Measurements from ENCODE around the gene CDIP1.
"Not testable (repeated sequence)": the region's sequence is repeated elsewhere in the genome, so short reads cannot be mapped to it uniquely, and the experiment has no call there.

The CDIP1 gene

DNA sequence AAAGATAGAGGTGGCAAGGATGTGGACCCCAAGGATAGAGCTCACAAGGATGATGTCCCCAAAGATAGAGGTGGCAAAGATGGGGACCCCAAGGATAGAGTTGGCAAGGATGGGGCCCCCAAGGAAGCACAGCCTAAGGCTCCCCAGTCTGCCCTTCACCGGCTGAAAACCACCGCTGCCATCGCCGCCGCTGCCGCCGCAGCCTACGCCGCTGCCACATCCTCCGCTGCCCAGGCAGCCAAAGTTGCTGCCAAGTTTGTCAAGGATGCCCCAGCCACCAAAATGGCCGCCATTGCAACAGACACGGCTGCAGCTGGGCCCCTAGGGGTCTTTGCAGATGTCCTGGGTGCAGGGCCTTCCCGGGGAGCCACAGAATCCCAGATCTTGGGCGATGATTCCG lies 37.4 kb upstream of the CDIP1 start:
- Histone ChIP-seq H3K27ac (ENCODE audit: low read depth, low read length) (no peak overlapping the region), H2BK5ac (ENCODE audit: low read length) (no peak overlapping the region), H3K56ac (ENCODE audit: low read length) (no peak overlapping the region), H3K9ac (ENCODE audit: low read length) (no peak overlapping the region), H2AK5ac (ENCODE audit: low read length) (no peak overlapping the region), H3K79me2 (ENCODE audit: control insufficient read depth, insufficient read depth, low read length) (no peaks in the 10 kb centered on the region), H4K5ac (ENCODE audit: low read length) (no peak overlapping the region), H4K8ac (ENCODE audit: low read depth, low read length) (no peak overlapping the region), H3K4ac (ENCODE audit: low read depth, low read length) (no peak overlapping the region), H3K23ac (ENCODE audit: low read length) (no peak overlapping the region), H3K79me1 (ENCODE audit: low read length) (no peaks in the 10 kb centered on the region), H3K36me3 (ENCODE audit: control insufficient read depth, insufficient read depth, low read length) (no peaks in the 10 kb centered on the region), H3K4me1 (ENCODE audit: control insufficient read depth, low read depth, low read length) (no peaks in the 10 kb centered on the region), H2BK120ac (ENCODE audit: low read depth, low read length) (no peak overlapping the region), H3K27me3 (ENCODE audit: insufficient read depth, low read length, poor library complexity) (no peaks in the 10 kb centered on the region), H3K4me2 (ENCODE audit: low read length) (no peak overlapping the region), H3K4me3 (ENCODE audit: low read length) (no peak overlapping the region), H3K18ac (ENCODE audit: low read length) (no peak overlapping the region), H2BK15ac (replicated peaks; ENCODE audit: low read depth) (no peak overlapping the region)
- no peak for DNase-seq
- WGBS (ENCODE audit: extremely low coverage, insufficient coverage, low lambda C conversion rate): no CpG with 5 or more reads among the region's 15 CpGs

DNA sequence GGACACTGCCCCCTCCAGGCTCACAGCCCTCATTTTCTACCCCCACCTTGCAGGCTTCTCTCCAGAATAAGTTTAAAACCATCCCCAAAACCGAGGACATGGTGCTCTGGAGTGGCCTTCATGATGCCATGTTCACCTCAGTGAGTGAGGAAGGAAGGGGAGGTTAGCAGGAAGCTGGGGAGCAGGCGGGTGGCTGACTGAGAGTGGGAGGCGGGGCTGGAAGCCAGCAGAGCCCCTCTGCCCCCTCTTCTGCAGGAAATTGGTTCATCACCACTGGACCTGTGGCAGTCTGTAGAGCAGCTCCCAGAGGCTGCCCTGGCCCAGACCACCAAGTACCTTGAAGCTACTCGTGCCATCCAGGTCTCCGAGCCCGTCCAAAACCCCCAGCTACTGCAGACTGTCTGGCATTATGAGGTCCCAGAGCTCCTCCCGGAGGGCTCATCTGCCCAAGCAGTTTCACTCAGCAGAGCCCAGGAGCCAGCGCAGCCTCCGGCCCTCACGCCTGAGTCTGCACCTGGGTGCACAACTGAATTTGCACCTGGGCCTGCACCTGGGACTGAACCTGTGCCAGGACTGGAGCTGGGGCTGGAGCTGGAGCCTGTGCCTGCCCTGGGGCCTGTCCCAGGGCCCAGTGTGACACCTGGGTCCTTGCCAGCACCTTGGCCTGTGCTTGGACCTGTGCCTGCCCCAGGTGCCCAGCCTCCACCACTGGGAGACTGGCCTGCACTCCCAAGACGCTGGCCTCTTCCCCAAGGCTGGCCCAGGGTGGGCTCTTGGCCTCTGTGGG lies 36.5 kb upstream of the CDIP1 start:
- H3K23ac ChIP-seq (ENCODE audit: low read length): no peak overlapping the region
- no peak overlapping the region for H2BK5ac ChIP-seq (ENCODE audit: low read length)
- no peak overlapping the region for H3K9ac ChIP-seq (ENCODE audit: low read length)
- H3K36me3 ChIP-seq (ENCODE audit: control insufficient read depth, insufficient read depth, low read length): no peaks in the 10 kb centered on the region
- H4K8ac ChIP-seq (ENCODE audit: low read depth, low read length): no peak overlapping the region
- no peak overlapping the region for H3K27ac ChIP-seq (ENCODE audit: low read depth, low read length)
- H3K27me3 ChIP-seq (ENCODE audit: insufficient read depth, low read length, poor library complexity): no peaks in the 10 kb centered on the region
- no peak overlapping the region for H3K18ac ChIP-seq (ENCODE audit: low read length)
- no peaks in the 10 kb centered on the region for H3K4me1 ChIP-seq (ENCODE audit: control insufficient read depth, low read depth, low read length)
- no peak overlapping the region for H3K4me2 ChIP-seq (ENCODE audit: low read length)
- no CpG with 5 or more reads among the region's 11 CpGs for WGBS (ENCODE audit: extremely low coverage, insufficient coverage, low lambda C conversion rate)
- H4K5ac ChIP-seq (ENCODE audit: low read length): no peak overlapping the region
- H3K56ac ChIP-seq (ENCODE audit: low read length): no peak overlapping the region
- no peak overlapping the region for H3K4ac ChIP-seq (ENCODE audit: low read depth, low read length)
- no peaks in the 10 kb centered on the region for H3K79me1 ChIP-seq (ENCODE audit: low read length)
- no peak overlapping the region for H2BK120ac ChIP-seq (ENCODE audit: low read depth, low read length)
- no peak overlapping the region for H2AK5ac ChIP-seq (ENCODE audit: low read length)
- H2BK15ac ChIP-seq (replicated peaks; ENCODE audit: low read depth): no peak overlapping the region
- DNase-seq: peak; percentile 47
- no peak overlapping the region for H3K4me3 ChIP-seq (ENCODE audit: low read length)
- H3K79me2 ChIP-seq (ENCODE audit: control insufficient read depth, insufficient read depth, low read length): no peaks in the 10 kb centered on the region

DNA sequence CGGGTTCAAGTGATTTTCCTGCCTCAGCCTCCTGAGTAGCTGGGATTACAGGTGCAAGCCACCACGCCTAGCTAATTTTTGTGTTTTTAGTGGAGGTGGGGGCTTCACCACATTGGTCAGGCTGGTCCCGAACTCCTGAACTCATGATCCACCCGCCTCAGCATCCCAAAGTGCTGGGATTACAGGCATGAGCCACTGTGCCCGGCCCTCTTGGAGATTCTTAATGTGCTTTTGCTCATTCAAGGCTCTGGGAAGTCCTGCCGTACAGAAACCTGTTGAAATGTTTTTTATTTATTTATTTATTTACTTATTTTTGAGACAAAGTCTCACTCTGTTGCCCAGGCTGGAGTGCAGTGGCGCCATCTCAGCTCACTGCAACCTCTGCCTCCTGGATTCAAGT lies 35.4 kb upstream of the CDIP1 start:
- WGBS (ENCODE audit: extremely low coverage, insufficient coverage, low lambda C conversion rate): no CpG with 5 or more reads among the region's 7 CpGs
- H3K4me3 ChIP-seq (ENCODE audit: low read length): not testable (repeated sequence)

DNA sequence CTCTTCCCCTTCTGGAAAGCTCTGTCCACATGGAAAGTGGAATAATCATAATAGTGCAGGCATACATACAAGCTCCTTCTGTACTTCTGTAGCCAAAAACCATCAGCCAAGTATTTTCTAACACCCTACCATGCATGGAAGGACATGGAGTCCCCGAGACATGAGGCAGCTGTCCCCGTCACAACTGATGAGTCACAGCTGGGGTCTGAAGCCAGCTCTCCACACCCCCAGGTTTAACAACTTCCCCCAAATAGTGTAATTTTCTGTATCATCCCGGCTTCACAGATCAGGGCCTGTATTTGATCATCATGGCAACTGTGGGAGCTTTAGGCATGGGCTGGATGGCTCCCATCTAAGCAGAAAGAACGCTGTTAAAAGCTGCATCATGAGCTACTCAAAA lies 34.1 kb upstream of the CDIP1 start:
- Histone ChIP-seq H2BK5ac (ENCODE audit: low read length) (no peak overlapping the region), H2BK15ac (replicated peaks; ENCODE audit: low read depth) (no peak overlapping the region), H4K8ac (ENCODE audit: low read depth, low read length) (no peak overlapping the region), H3K27me3 (ENCODE audit: insufficient read depth, low read length, poor library complexity) (no peaks in the 10 kb centered on the region), H4K5ac (ENCODE audit: low read length) (no peak overlapping the region), H2BK120ac (ENCODE audit: low read depth, low read length) (no peak overlapping the region), H3K4me3 (ENCODE audit: low read length) (no peak overlapping the region), H2AK5ac (ENCODE audit: low read length) (no peak overlapping the region), H3K23ac (ENCODE audit: low read length) (no peak overlapping the region), H3K56ac (ENCODE audit: low read length) (no peak overlapping the region), H3K36me3 (ENCODE audit: control insufficient read depth, insufficient read depth, low read length) (no peaks in the 10 kb centered on the region), H3K4me1 (ENCODE audit: control insufficient read depth, low read depth, low read length) (no peaks in the 10 kb centered on the region), H3K18ac (ENCODE audit: low read length) (no peak overlapping the region), H3K79me2 (ENCODE audit: control insufficient read depth, insufficient read depth, low read length) (no peaks in the 10 kb centered on the region), H3K4ac (ENCODE audit: low read depth, low read length) (no peak overlapping the region), H3K4me2 (ENCODE audit: low read length) (no peak overlapping the region), H3K79me1 (ENCODE audit: low read length) (no peaks in the 10 kb centered on the region), H3K9ac (ENCODE audit: low read length) (no peak overlapping the region), H3K27ac (ENCODE audit: low read depth, low read length) (no peak overlapping the region)
- no peak for DNase-seq
- WGBS (ENCODE audit: extremely low coverage, insufficient coverage, low lambda C conversion rate): no CpG with 5 or more reads among the region's 4 CpGs

More for the DNA sequence above, 35.4 kb upstream of the CDIP1 start:
- H3K4me1 ChIP-seq (ENCODE audit: control insufficient read depth, low read depth, low read length); H3K27me3 ChIP-seq (ENCODE audit: insufficient read depth, low read length, poor library complexity); H2BK120ac ChIP-seq (ENCODE audit: low read depth, low read length); H2BK5ac ChIP-seq (ENCODE audit: low read length); H3K36me3 ChIP-seq (ENCODE audit: control insufficient read depth, insufficient read depth, low read length); H4K5ac ChIP-seq (ENCODE audit: low read length); H3K56ac ChIP-seq (ENCODE audit: low read length); H3K4me2 ChIP-seq (ENCODE audit: low read length); H3K27ac ChIP-seq (ENCODE audit: low read depth, low read length); H3K9ac ChIP-seq (ENCODE audit: low read length); H3K23ac ChIP-seq (ENCODE audit: low read length); H2BK15ac ChIP-seq (replicated peaks; ENCODE audit: low read depth); H2AK5ac ChIP-seq (ENCODE audit: low read length); H4K8ac ChIP-seq (ENCODE audit: low read depth, low read length); H3K18ac ChIP-seq (ENCODE audit: low read length); H3K4ac ChIP-seq (ENCODE audit: low read depth, low read length); H3K79me1 ChIP-seq (ENCODE audit: low read length); H3K79me2 ChIP-seq (ENCODE audit: control insufficient read depth, insufficient read depth, low read length); DNase-seq: not testable (repeated sequence)

DNA sequence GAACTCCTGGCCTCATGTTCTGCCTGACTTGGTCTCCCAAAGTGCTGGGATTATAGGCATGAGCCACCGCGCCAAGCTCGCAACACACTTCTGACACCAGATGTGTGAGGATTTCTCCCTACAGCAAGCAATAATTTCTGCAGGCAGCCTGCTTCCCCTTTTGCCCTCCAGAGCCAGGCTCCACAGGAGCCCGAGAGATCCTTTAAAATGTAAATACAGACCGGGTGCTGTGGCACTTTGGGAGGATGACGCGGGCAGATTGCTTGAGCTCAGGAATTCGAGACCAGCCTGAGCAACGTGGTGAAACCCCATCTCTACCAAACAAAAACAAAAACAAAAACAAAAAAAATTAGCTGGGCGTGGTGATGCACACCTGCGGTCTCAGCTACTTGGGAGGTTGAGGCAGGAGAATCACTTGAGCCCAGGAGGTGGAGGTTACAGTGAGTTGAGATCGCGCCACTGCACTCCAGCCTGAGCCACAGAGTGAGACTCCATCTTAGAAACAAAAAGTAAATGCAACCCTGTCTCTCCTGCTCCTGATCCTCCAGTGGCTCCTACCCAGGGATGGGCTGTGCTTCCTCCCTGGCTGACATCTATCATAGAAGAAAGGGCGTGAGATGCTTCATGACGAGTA lies 32.2 kb upstream of the CDIP1 start:
- Histone ChIP-seq H2AK5ac (ENCODE audit: low read length) (no peak overlapping the region), H3K4me1 (ENCODE audit: control insufficient read depth, low read depth, low read length) (no peaks in the 10 kb centered on the region), H4K5ac (ENCODE audit: low read length) (no peak overlapping the region), H2BK5ac (ENCODE audit: low read length) (no peak overlapping the region), H3K27me3 (ENCODE audit: insufficient read depth, low read length, poor library complexity) (no peaks in the 10 kb centered on the region), H3K4ac (ENCODE audit: low read depth, low read length) (no peak overlapping the region), H3K4me3 (ENCODE audit: low read length) (no peak overlapping the region), H2BK15ac (replicated peaks; ENCODE audit: low read depth) (no peak overlapping the region), H3K79me1 (ENCODE audit: low read length) (no peaks in the 10 kb centered on the region), H3K4me2 (ENCODE audit: low read length) (no peak overlapping the region), H4K8ac (ENCODE audit: low read depth, low read length) (no peak overlapping the region), H3K23ac (ENCODE audit: low read length) (no peak overlapping the region), H2BK120ac (ENCODE audit: low read depth, low read length) (no peak overlapping the region), H3K36me3 (ENCODE audit: control insufficient read depth, insufficient read depth, low read length) (no peaks in the 10 kb centered on the region), H3K79me2 (ENCODE audit: control insufficient read depth, insufficient read depth, low read length) (no peaks in the 10 kb centered on the region), H3K18ac (ENCODE audit: low read length) (no peak overlapping the region), H3K9ac (ENCODE audit: low read length) (no peak overlapping the region), H3K27ac (ENCODE audit: low read depth, low read length) (no peak overlapping the region), H3K56ac (ENCODE audit: low read length) (peak overlapping the region; percentile 30)
- DNase-seq: peak; percentile 91
- no CpG with 5 or more reads among the region's 15 CpGs for WGBS (ENCODE audit: extremely low coverage, insufficient coverage, low lambda C conversion rate)

All from mesendoderm (in vitro differentiated cells).